Measurements from ENCODE around the gene CNDP2. TPM values are rescaled to one million over a fixed set of nuclear protein-coding genes. Genes with fewer than 3 reads are reported as not detected.

Gene CNDP2
- total and polyA plus RNA-seq, 2 experiments from 2014 or later = 40.5 to 72.2 TPM

GRCh38 chr18:74515620-74516231, 19.6 kb downstream of the CNDP2 start:
- no peaks in the 10 kb centered on the region for H3K9me2 ChIP-seq (ENCODE audit: insufficient read depth)
- H4K20me1 ChIP-seq (ENCODE audit: insufficient read depth) = no peaks in the 10 kb centered on the region
- no peak for TF ChIP-seq EZH2 (IDR thresholded peaks at IDR 0.05; ENCODE audit: insufficient read depth, poor library complexity, severe bottlenecking)
- no peak for TF ChIP-seq EZH2phosphoT487 (IDR thresholded peaks at IDR 0.05; ENCODE audit: insufficient read depth, low read depth)
- peaks cover 5% of the 10 kb centered on the region; the same call in 1 of the 2 replicates for H3K36me3 ChIP-seq (ENCODE audit: low read depth)
- H3K27ac ChIP-seq = no peak overlapping the region
- in situ Hi-C loops (cut with MboI) = no loop called here
- no peak for DNase-seq
- no peak overlapping the region for H3K4me3 ChIP-seq
- H3K79me2 ChIP-seq (ENCODE audit: insufficient read depth) = no peaks in the 10 kb centered on the region
- WGBS, 2 experiments (ENCODE audit: low coverage in 1 of 2, low lambda C conversion rate in 2 of 2, missing lambda C conversion rate in 2 of 2) = 95 to 96% methylated on average over 13 of the region's 13 CpGs
- no peaks in the 10 kb centered on the region for H3K4me1 ChIP-seq (ENCODE audit: insufficient read depth)
- H2AFZ ChIP-seq = no peak overlapping the region
- no peaks in the 10 kb centered on the region for H3K9me3 ChIP-seq (ENCODE audit: low read depth)
- no peaks in the 10 kb centered on the region for H3K27me3 ChIP-seq (replicated peaks; ENCODE audit: insufficient read depth)
- no peaks in the 10 kb centered on the region for H3F3A ChIP-seq (ENCODE audit: insufficient read depth)
- no peak overlapping the region for H3K9ac ChIP-seq
- H3K4me2 ChIP-seq (ENCODE audit: unreplicated experiment) = no peak overlapping the region

- no peaks in the 10 kb centered on the region for H3F3A ChIP-seq (ENCODE audit: insufficient read depth)
- H3K9me2 ChIP-seq (ENCODE audit: insufficient read depth) = no peaks in the 10 kb centered on the region
- H3K27ac ChIP-seq = no peak overlapping the region
- no peak overlapping the region for H3K4me2 ChIP-seq (ENCODE audit: unreplicated experiment)
- peaks cover 5% of the 10 kb centered on the region; the same call in 1 of the 2 replicates for H3K36me3 ChIP-seq (ENCODE audit: low read depth)
- H3K27me3 ChIP-seq (replicated peaks; ENCODE audit: insufficient read depth) = no peaks in the 10 kb centered on the region
- WGBS, 2 experiments (ENCODE audit: low coverage in 1 of 2, low lambda C conversion rate in 2 of 2, missing lambda C conversion rate in 2 of 2) = 96 to 97% methylated on average over 34 to 35 of the region's 35 CpGs
- no peaks in the 10 kb centered on the region for H3K4me1 ChIP-seq (ENCODE audit: insufficient read depth)
- H3K79me2 ChIP-seq (ENCODE audit: insufficient read depth) = no peaks in the 10 kb centered on the region
- in situ Hi-C loops (cut with MboI) = no loop called here
- no peak overlapping the region for H3K4me3 ChIP-seq
- H3K9me3 ChIP-seq (ENCODE audit: low read depth) = no peaks in the 10 kb centered on the region
- no peak overlapping the region for H2AFZ ChIP-seq
- no peak for DNase-seq
- H3K9ac ChIP-seq = no peak overlapping the region
- TF ChIP-seq EZH2phosphoT487 (IDR thresholded peaks at IDR 0.05; ENCODE audit: insufficient read depth, low read depth) (no peak), EZH2 (IDR thresholded peaks at IDR 0.05; ENCODE audit: insufficient read depth, poor library complexity, severe bottlenecking) (no peak)
- no peaks in the 10 kb centered on the region for H4K20me1 ChIP-seq (ENCODE audit: insufficient read depth)
These were observed 20.4 kb downstream of the CNDP2 start for GRCh38 chr18:74516271-74517235.

GRCh38 chr18:74517236-74517630, 21.1 kb downstream of the CNDP2 start:
- Histone ChIP-seq H3K4me1 (ENCODE audit: insufficient read depth) (no peaks in the 10 kb centered on the region), H3K27ac (no peak overlapping the region), H2AFZ (no peak overlapping the region), H4K20me1 (ENCODE audit: insufficient read depth) (no peaks in the 10 kb centered on the region), H3F3A (ENCODE audit: insufficient read depth) (no peaks in the 10 kb centered on the region), H3K79me2 (ENCODE audit: insufficient read depth) (no peaks in the 10 kb centered on the region), H3K36me3 (ENCODE audit: low read depth) (peaks cover 5% of the 10 kb centered on the region; the same call in 1 of the 2 replicates), H3K4me3 (no peak overlapping the region), H3K9ac (no peak overlapping the region), H3K27me3 (replicated peaks; ENCODE audit: insufficient read depth) (no peaks in the 10 kb centered on the region), H3K9me3 (ENCODE audit: low read depth) (no peaks in the 10 kb centered on the region), H3K9me2 (ENCODE audit: insufficient read depth) (no peaks in the 10 kb centered on the region), H3K4me2 (ENCODE audit: unreplicated experiment) (no peak overlapping the region)
- in situ Hi-C loops (cut with MboI) = no loop called here
- DNase-seq = no peak
- TF ChIP-seq EZH2 (IDR thresholded peaks at IDR 0.05; ENCODE audit: insufficient read depth, poor library complexity, severe bottlenecking) (no peak), EZH2phosphoT487 (IDR thresholded peaks at IDR 0.05; ENCODE audit: insufficient read depth, low read depth) (no peak)
- 90 to 97% methylated on average over 15 of the region's 15 CpGs for WGBS, 2 experiments (ENCODE audit: low coverage in 1 of 2, low lambda C conversion rate in 2 of 2, missing lambda C conversion rate in 2 of 2)

- H3K4me3 ChIP-seq = no peak overlapping the region
- in situ Hi-C loops (cut with MboI) = no loop called here
These were observed 22.5 kb downstream of the CNDP2 start for GRCh38 chr18:74518456-74519295.

More at GRCh38 chr18:74518456-74519295, 22.5 kb downstream of the CNDP2 start:
- H3K79me2 ChIP-seq (ENCODE audit: insufficient read depth) = no peaks in the 10 kb centered on the region
- no peak overlapping the region for H3K9ac ChIP-seq
- no peaks in the 10 kb centered on the region for H3K9me3 ChIP-seq (ENCODE audit: low read depth)
- H3K9me2 ChIP-seq (ENCODE audit: insufficient read depth) = no peaks in the 10 kb centered on the region
- H4K20me1 ChIP-seq (ENCODE audit: insufficient read depth) = no peaks in the 10 kb centered on the region
- no peak for TF ChIP-seq EZH2phosphoT487 (IDR thresholded peaks at IDR 0.05; ENCODE audit: insufficient read depth, low read depth)
- no peak for TF ChIP-seq EZH2 (IDR thresholded peaks at IDR 0.05; ENCODE audit: insufficient read depth, poor library complexity, severe bottlenecking)
- H3K4me1 ChIP-seq (ENCODE audit: insufficient read depth) = no peaks in the 10 kb centered on the region
- H3K4me2 ChIP-seq (ENCODE audit: unreplicated experiment) = no peak overlapping the region
- no peak overlapping the region for H2AFZ ChIP-seq
- no peak overlapping the region for H3K27ac ChIP-seq
- no peaks in the 10 kb centered on the region for H3F3A ChIP-seq (ENCODE audit: insufficient read depth)
- H3K27me3 ChIP-seq (replicated peaks; ENCODE audit: insufficient read depth) = no peaks in the 10 kb centered on the region
- H3K36me3 ChIP-seq (ENCODE audit: low read depth) = peaks cover 5% of the 10 kb centered on the region; the same call in 1 of the 2 replicates
- whole genome bisulfite sequencing, 2 experiments (ENCODE audit: low coverage in 1 of 2, low lambda C conversion rate in 2 of 2, missing lambda C conversion rate in 2 of 2) = 81 to 87% methylated on average over 30 to 32 of the region's 32 CpGs
- no peak for DNase-seq
